ENCODE measurements around the gene MGAT5.

Gene MGAT5

DNA sequence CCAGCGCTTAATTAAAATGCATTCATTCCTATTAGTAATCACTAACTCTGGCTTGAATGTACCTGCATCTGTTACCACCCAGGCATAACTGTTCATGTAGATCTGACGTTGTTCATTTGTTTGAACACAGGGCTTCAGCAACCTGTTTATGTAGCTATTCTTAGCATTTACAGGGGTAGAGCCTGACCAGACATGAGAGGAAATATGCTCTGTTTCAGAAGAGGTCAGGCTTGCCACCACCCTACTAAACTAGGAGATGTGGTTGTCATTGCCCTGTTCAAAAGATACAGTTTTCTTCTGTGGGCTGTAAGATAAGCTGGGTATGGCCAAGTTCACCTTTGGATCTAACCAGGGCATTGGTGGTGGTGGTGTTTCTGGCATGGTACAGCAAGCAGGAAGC lies 8.8 kb downstream of the MGAT5 start:
- H3K27ac ChIP-seq (ENCODE audit: low read length) = no peak overlapping the region
- no peaks in the 10 kb centered on the region for H3K9me3 ChIP-seq (ENCODE audit: control insufficient read depth, insufficient read depth, low read length)
- no peak for DNase-seq (ENCODE audit: low read depth, low spot score)
- H3K4me1 ChIP-seq (ENCODE audit: control insufficient read depth, insufficient read depth, low read length) = 0 out of 2 replicates have a peak, but pooled peaks cover 3% of the 10 kb centered on the region
- H3K4me3 ChIP-seq (ENCODE audit: low read length) = no peak overlapping the region
- H3K27me3 ChIP-seq (ENCODE audit: control insufficient read depth, insufficient read depth, low read length) = no peaks in the 10 kb centered on the region
- H3K36me3 ChIP-seq (ENCODE audit: control insufficient read depth, insufficient read depth, low read length) = no peaks in the 10 kb centered on the region
- WGBS (ENCODE audit: insufficient coverage, insufficient read length) = no CpG with 5 or more reads among the region's 2 CpGs

DNA sequence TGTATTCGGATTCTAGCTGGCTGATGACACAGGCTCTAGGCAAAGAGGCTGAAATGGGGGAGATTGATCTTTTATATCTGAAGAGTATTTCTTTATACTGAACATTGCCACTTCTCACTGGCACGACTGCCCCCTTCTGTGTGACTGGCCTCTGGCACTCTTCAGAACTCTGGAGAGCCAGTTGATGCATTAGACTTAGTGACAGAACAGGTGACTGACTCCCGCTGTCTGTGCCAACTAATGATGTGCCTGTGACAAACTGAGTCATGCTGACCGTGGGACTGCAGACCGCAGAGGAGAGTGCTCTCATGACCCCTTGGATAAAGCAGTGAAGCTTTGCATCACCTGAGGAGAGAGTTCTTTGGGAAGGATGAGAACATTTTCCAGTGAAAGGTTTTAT lies 14.4 kb downstream of the MGAT5 start:
- Histone ChIP-seq H3K27me3 (ENCODE audit: control insufficient read depth, insufficient read depth, low read length) (no peaks in the 10 kb centered on the region), H3K27ac (ENCODE audit: low read length) (no peak overlapping the region), H3K4me1 (ENCODE audit: control insufficient read depth, insufficient read depth, low read length) (no peaks in the 10 kb centered on the region), H3K36me3 (ENCODE audit: control insufficient read depth, insufficient read depth, low read length) (no peaks in the 10 kb centered on the region), H3K4me3 (ENCODE audit: low read length) (no peak overlapping the region), H3K9me3 (ENCODE audit: control insufficient read depth, insufficient read depth, low read length) (no peaks in the 10 kb centered on the region)
- no CpG with 5 or more reads among the region's 5 CpGs for WGBS (ENCODE audit: insufficient coverage, insufficient read length)
- DNase-seq (ENCODE audit: low read depth, low spot score) = no peak

DNA sequence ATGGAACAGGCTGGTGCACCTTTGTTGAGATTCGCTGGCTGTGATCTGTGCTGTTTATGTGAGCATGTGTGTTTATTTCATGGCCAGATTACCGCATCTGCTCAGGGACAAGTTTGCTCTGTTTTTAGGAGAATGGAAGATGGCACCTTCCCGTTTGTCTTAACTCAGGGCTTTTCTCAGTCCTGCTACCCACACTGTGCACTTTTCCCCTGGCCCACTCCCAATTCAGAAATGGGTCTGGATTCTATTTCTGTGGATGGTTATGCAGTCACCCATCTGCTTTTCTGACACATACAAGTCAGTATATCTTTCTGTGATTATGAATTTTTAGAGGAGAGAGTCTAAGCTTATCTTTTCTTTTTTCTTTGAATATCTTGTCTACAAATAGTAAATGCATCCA lies 15.4 kb downstream of the MGAT5 start:
- H3K27me3 ChIP-seq (ENCODE audit: control insufficient read depth, insufficient read depth, low read length) = no peaks in the 10 kb centered on the region
- no CpG with 5 or more reads among the region's 3 CpGs for WGBS (ENCODE audit: insufficient coverage, insufficient read length)
- DNase-seq (ENCODE audit: low read depth, low spot score) = no peak
- H3K27ac ChIP-seq (ENCODE audit: low read length) = no peak overlapping the region
- no peaks in the 10 kb centered on the region for H3K9me3 ChIP-seq (ENCODE audit: control insufficient read depth, insufficient read depth, low read length)
- no peaks in the 10 kb centered on the region for H3K4me1 ChIP-seq (ENCODE audit: control insufficient read depth, insufficient read depth, low read length)
- H3K4me3 ChIP-seq (ENCODE audit: low read length) = no peak overlapping the region
- no peaks in the 10 kb centered on the region for H3K36me3 ChIP-seq (ENCODE audit: control insufficient read depth, insufficient read depth, low read length)

DNA sequence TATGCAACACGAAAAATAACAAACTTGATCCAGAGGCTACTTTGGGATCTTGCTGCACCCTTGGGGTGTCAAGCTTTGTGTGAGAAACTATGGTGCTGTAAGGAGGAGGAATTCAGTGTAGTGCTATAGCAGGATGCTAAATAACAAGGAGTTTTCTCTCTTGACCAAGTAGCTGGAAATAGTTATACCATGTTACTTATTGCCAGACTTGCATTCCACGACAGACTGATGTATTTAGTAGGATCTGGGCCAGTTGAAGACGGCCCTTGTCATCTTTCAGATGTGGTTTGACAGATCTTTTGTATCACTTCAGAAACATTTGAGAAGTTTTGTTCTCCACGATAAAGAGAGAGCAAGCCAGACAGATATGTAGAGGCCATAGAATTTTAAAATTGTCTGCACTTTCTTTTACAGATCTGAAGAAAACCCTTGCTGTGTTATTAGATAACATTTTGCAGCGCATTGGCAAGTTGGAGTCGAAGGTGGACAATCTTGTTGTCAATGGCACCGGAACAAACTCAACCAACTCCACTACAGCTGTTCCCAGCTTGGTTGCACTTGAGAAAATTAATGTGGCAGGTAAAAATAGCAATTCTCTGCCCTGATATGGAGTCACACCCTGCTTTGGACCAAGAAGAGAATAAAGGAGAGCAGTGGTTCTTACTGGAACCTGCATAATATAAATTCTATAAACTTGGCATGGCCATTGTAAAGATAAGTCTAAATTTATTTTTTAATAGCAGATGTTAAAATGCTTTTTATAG lies 16.3 kb downstream of the MGAT5 start:
- no CpG with 5 or more reads among the region's 7 CpGs for WGBS (ENCODE audit: insufficient coverage, insufficient read length)
- Histone ChIP-seq H3K27me3 (ENCODE audit: control insufficient read depth, insufficient read depth, low read length) (no peaks in the 10 kb centered on the region), H3K36me3 (ENCODE audit: control insufficient read depth, insufficient read depth, low read length) (no peaks in the 10 kb centered on the region), H3K4me3 (ENCODE audit: low read length) (no peak overlapping the region), H3K4me1 (ENCODE audit: control insufficient read depth, insufficient read depth, low read length) (no peaks in the 10 kb centered on the region), H3K27ac (ENCODE audit: low read length) (no peak overlapping the region), H3K9me3 (ENCODE audit: control insufficient read depth, insufficient read depth, low read length) (no peaks in the 10 kb centered on the region)
- no peak for DNase-seq (ENCODE audit: low read depth, low spot score)

DNA sequence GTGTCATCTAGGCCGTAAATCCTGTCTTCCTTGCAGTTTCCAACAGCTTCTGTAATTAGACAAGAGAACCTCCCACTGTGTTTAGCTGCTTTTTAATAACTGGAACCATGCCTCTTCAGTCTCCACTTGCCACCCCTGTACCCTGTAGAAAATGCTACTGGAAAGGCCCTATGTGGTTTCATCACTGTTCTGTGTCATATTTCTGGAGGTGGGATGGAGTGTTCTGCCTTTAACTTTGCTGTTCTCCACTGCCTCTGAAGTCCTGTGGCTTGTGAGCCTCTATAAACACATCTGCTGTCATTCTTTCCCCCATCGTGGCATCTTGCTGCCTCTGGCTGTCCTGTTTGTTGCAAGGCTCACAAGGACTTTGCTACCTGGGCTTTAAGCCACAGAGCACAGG lies 17.9 kb downstream of the MGAT5 start:
- H3K4me3 ChIP-seq (ENCODE audit: low read length) = no peak overlapping the region
- no peak for DNase-seq (ENCODE audit: low read depth, low spot score)
- no peaks in the 10 kb centered on the region for H3K4me1 ChIP-seq (ENCODE audit: control insufficient read depth, insufficient read depth, low read length)
- H3K27me3 ChIP-seq (ENCODE audit: control insufficient read depth, insufficient read depth, low read length) = no peaks in the 10 kb centered on the region
- WGBS (ENCODE audit: insufficient coverage, insufficient read length) = no CpG with 5 or more reads among the region's 2 CpGs
- H3K27ac ChIP-seq (ENCODE audit: low read length) = no peak overlapping the region
- no peaks in the 10 kb centered on the region for H3K9me3 ChIP-seq (ENCODE audit: control insufficient read depth, insufficient read depth, low read length)
- no peaks in the 10 kb centered on the region for H3K36me3 ChIP-seq (ENCODE audit: control insufficient read depth, insufficient read depth, low read length)

DNA sequence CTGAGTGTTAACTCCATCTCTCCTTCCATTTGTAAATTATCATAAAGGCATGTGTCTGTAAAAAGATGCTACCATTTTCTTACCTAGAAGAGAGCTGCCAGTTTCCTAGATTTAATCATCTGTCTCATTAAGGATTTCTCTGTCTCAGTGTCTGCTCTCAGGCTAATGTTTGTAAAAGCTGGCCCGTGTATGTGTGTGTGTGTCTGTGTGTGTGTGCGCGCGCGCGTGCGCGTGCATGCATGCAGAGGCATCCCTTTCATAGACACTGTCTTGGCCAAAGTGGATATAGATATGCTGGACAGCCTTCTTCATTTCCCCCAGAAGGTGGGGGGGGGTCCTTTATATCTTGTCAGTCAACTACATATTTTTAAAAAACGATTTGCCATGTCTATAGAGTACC lies 18.9 kb downstream of the MGAT5 start:
- Histone ChIP-seq H3K27ac (ENCODE audit: low read length) (no peak overlapping the region), H3K27me3 (ENCODE audit: control insufficient read depth, insufficient read depth, low read length) (no peaks in the 10 kb centered on the region), H3K4me1 (ENCODE audit: control insufficient read depth, insufficient read depth, low read length) (no peaks in the 10 kb centered on the region), H3K4me3 (ENCODE audit: low read length) (no peak overlapping the region), H3K9me3 (ENCODE audit: control insufficient read depth, insufficient read depth, low read length) (no peaks in the 10 kb centered on the region), H3K36me3 (ENCODE audit: control insufficient read depth, insufficient read depth, low read length) (no peaks in the 10 kb centered on the region)
- WGBS (ENCODE audit: insufficient coverage, insufficient read length) = no CpG with 5 or more reads among the region's 9 CpGs
- no peak for DNase-seq (ENCODE audit: low read depth, low spot score)

DNA sequence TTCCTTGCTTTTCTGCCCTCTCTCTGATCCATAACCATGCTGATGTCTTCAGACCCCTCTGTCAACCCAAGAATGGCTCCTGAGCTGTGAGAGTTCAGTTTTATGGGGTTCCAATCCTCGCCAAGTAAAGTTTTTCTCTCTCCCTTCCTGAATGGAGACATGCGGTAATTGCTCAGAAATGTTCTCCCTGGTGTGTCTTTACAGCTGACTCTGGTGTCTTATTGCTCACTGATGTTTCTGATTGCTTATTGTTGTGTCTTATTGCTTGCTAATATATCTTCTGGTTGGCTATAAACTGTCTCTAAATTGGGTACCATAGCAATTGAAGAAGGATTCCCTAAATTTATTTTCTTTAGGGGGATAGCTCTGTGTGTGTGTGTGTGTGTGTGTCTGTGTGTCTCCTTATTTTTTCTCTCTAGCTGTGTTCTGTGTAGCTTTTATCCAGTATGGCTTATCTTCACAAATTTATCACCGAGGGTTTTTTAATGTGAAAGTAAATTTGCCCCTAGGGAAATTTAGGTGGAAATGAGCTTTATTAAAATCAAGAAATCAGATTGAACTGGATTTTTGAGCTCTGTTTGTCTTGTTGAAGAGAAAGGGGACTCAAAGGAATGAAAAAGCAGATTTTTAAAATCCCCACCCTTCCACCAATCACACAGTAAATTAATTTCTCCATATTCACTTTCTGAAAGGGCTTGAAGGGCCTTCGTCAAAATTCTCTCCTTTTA lies 19.5 kb downstream of the MGAT5 start:
- Histone ChIP-seq H3K9me3 (ENCODE audit: control insufficient read depth, insufficient read depth, low read length) (no peaks in the 10 kb centered on the region), H3K27ac (ENCODE audit: low read length) (no peak overlapping the region), H3K27me3 (ENCODE audit: control insufficient read depth, insufficient read depth, low read length) (no peaks in the 10 kb centered on the region), H3K4me1 (ENCODE audit: control insufficient read depth, insufficient read depth, low read length) (no peaks in the 10 kb centered on the region), H3K36me3 (ENCODE audit: control insufficient read depth, insufficient read depth, low read length) (no peaks in the 10 kb centered on the region), H3K4me3 (ENCODE audit: low read length) (no peak overlapping the region)
- no peak for DNase-seq (ENCODE audit: low read depth, low spot score)
- no CpG with 5 or more reads among the region's 4 CpGs for WGBS (ENCODE audit: insufficient coverage, insufficient read length)

DNA sequence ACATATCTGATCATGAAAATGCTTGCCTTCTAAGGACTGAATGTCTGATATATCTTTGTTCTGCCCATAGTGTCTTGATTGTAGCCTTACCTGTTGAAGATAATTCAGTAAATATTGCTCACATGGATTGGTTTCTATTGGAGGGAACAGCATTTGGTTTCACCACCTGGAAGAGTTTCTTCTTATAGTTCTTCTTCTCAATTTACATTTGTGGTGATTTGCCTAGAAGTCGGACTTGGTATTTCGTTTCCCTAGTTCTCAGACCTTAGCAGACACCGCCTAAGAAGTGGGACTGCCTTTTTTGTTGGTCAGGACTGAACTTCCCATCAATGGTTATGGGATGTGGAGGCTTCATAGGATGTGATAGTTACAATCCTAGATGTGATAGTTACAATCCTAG lies 20.2 kb downstream of the MGAT5 start:
- WGBS (ENCODE audit: insufficient coverage, insufficient read length) = no CpG with 5 or more reads among the region's 3 CpGs
- no peaks in the 10 kb centered on the region for H3K27me3 ChIP-seq (ENCODE audit: control insufficient read depth, insufficient read depth, low read length)
- H3K27ac ChIP-seq (ENCODE audit: low read length) = no peak overlapping the region
- no peaks in the 10 kb centered on the region for H3K4me1 ChIP-seq (ENCODE audit: control insufficient read depth, insufficient read depth, low read length)
- no peak for DNase-seq (ENCODE audit: low read depth, low spot score)
- H3K36me3 ChIP-seq (ENCODE audit: control insufficient read depth, insufficient read depth, low read length) = no peaks in the 10 kb centered on the region
- no peaks in the 10 kb centered on the region for H3K9me3 ChIP-seq (ENCODE audit: control insufficient read depth, insufficient read depth, low read length)
- H3K4me3 ChIP-seq (ENCODE audit: low read length) = no peak overlapping the region

DNA sequence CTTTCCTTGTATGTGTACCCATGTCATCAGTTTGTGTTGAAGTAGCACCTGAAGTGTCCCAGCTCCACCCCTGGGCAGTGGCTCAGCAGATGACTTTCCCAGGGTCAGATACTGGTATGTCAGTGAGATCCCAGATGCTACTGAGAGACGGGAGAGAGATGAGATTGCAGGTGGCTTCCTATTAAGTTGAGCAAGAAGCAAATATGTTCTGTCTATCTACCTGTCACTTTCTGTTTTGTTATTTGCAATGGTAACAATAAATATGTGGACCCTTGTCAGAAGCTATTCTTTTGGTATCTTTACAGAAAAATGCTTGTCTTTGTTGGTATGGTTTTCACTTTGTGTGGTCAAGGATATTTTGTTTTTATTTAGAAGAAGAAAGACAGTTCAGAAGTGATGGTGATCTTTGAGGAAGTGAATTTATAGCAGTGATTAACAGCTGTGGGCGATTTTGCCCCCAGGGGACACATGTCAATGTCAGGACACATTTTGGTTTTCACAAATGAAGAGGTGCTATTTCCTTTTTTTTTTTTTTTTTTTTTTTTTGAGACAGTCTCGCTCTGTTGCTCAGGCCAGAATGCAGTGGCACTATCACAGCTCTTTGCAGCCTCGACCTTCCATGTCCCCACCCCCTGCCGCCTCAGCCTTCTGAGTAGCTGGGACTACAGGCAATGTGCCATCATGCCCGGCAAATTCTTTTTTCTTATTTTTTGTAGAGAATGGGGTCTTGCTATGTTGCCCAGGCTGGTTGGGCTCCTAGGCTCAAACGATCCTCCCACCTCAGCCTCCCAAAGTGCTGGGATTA lies 21.4 kb downstream of the MGAT5 start:
- H3K9me3 ChIP-seq (ENCODE audit: control insufficient read depth, insufficient read depth, low read length) = no peaks in the 10 kb centered on the region
- H3K4me3 ChIP-seq (ENCODE audit: low read length) = no peak overlapping the region
- no peak overlapping the region for H3K27ac ChIP-seq (ENCODE audit: low read length)
- H3K36me3 ChIP-seq (ENCODE audit: control insufficient read depth, insufficient read depth, low read length) = no peaks in the 10 kb centered on the region
- H3K4me1 ChIP-seq (ENCODE audit: control insufficient read depth, insufficient read depth, low read length) = no peaks in the 10 kb centered on the region
- WGBS (ENCODE audit: insufficient coverage, insufficient read length) = no CpG with 5 or more reads among the region's 7 CpGs
- H3K27me3 ChIP-seq (ENCODE audit: control insufficient read depth, insufficient read depth, low read length) = no peaks in the 10 kb centered on the region
- DNase-seq (ENCODE audit: low read depth, low spot score) = no peak

DNA sequence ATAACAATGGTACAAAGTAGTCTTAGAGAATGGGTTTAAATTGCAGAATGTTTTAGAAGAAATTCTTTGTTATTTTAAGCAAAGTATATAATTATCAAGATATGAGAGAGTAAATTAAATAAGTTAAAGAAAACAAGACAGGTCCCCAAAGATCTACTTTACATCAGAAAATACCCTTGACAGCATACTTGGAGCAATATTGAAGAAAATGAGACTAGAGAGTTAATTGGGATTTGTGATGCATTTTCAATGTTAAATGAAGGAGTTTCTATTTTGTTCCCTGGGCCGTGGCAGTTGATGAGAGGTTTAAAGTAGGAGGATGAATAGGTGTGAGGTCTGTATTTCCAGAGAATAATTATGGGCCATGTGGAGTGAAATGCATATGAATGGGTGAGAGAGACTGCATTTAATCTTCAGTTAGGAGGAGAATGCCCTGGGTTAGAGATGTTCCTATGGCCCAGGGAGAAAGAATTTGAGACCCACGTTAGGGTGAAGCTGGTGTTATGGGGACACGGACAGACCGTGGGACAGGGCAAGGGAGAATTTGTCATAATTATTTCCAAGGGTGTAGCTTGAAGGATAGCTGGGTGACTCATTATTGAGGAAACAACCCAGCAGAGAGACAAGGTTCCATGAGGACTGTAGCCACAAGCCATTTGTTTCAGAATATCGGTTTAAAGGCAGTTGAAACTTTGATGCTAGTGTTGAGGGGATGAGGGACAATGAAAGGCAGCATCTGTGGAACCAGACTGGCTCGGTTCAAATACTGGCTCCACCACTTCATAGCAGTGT lies 22.7 kb downstream of the MGAT5 start:
- H3K9me3 ChIP-seq (ENCODE audit: control insufficient read depth, insufficient read depth, low read length) = no peaks in the 10 kb centered on the region
- no peak for DNase-seq (ENCODE audit: low read depth, low spot score)
- no peaks in the 10 kb centered on the region for H3K36me3 ChIP-seq (ENCODE audit: control insufficient read depth, insufficient read depth, low read length)
- WGBS (ENCODE audit: insufficient coverage, insufficient read length) = no CpG with 5 or more reads among the region's 6 CpGs
- no peak overlapping the region for H3K27ac ChIP-seq (ENCODE audit: low read length)
- no peaks in the 10 kb centered on the region for H3K4me1 ChIP-seq (ENCODE audit: control insufficient read depth, insufficient read depth, low read length)
- no peak overlapping the region for H3K4me3 ChIP-seq (ENCODE audit: low read length)
- no peaks in the 10 kb centered on the region for H3K27me3 ChIP-seq (ENCODE audit: control insufficient read depth, insufficient read depth, low read length)
